GM23338 (cell line): ENCODE results near the gene SAMD4A. TPM values are rescaled to one million over a fixed set of nuclear protein-coding genes. Genes with fewer than 3 reads are reported as not detected.

Experiments
- ATAC-seq: fragments of 200-7000 bp; cut with Tn5 transposase; 3 replicates; pipeline ENCODE4 v1.9.1; 2020
- DNase-seq: peaks from one replicate; pipeline ENCODE4 v3.0.0-alpha.2; 2015; ENCODE audit warnings: low spot score
- H2AFZ ChIP-seq: fragments of 200-600 bp; sonication (generic); 2 replicates; pipeline ENCODE4 v1.8.0; 2016; ENCODE audit warnings: antibody characterized with exemption, mild to moderate bottlenecking, moderate library complexity
- H3F3A ChIP-seq: fragments of 200-600 bp; sonication (generic); replicated peaks from 2 replicates; pipeline ENCODE4 v1.8.0; 2017; ENCODE audit warnings: antibody characterized with exemption, mixed run types, low read depth
- H3K27ac ChIP-seq: fragments of 200-600 bp; sonication (generic); 2 replicates; pipeline ENCODE4 v1.6.1; 2016; ENCODE audit warnings: low read depth
- H3K27me3 ChIP-seq: fragments of 200-600 bp; sonication (generic); 2 replicates; pipeline ENCODE4 v1.8.0; 2016; ENCODE audit warnings: mild to moderate bottlenecking, mixed run types, moderate library complexity; ENCODE audit not compliant: insufficient read depth
- H3K36me3 ChIP-seq: fragments of 200-600 bp; sonication (generic); 2 replicates; pipeline ENCODE4 v1.8.0; 2016; ENCODE audit warnings: mild to moderate bottlenecking; ENCODE audit not compliant: insufficient read depth
- H3K4me1 ChIP-seq: fragments of 200-600 bp; sonication (generic); 2 replicates; pipeline ENCODE4 v1.8.0; 2016; ENCODE audit warnings: mild to moderate bottlenecking, moderate library complexity; ENCODE audit not compliant: insufficient read depth
- H3K4me2 ChIP-seq: fragments of 200-600 bp; sonication (generic); 2 replicates; pipeline ENCODE4 v1.7.1; 2017; ENCODE audit warnings: mixed run types
- H3K4me3 ChIP-seq: fragments of 200-600 bp; sonication (generic); 2 replicates; pipeline ENCODE4 v1.6.1; 2016; ENCODE audit warnings: mixed run types
- H3K79me2 ChIP-seq: fragments of 200-600 bp; sonication (generic); replicated peaks from 2 replicates; pipeline ENCODE4 v1.8.0; 2017; ENCODE audit warnings: mild to moderate bottlenecking; ENCODE audit not compliant: insufficient read depth
- H3K9me2 ChIP-seq: fragments of 200-600 bp; sonication (generic); 2 replicates; pipeline ENCODE4 v1.8.0; 2017; ENCODE audit not compliant: insufficient read depth
- H4K20me1 ChIP-seq: fragments of 200-600 bp; sonication (generic); replicated peaks from 2 replicates; pipeline ENCODE4 v1.8.0; 2017; ENCODE audit warnings: mild to moderate bottlenecking; ENCODE audit not compliant: insufficient read depth
- H3K27ac Mint-ChIP-seq: 2 replicates; pipeline ENCODE4 v1.8.0; 2020; ENCODE audit warnings: inconsistent platforms, mild to moderate bottlenecking, moderate library complexity, mixed read lengths
- H3K27me3 Mint-ChIP-seq: 3 replicates; pipeline ENCODE4 v1.8.0; 2022; ENCODE audit warnings: low read depth, mild to moderate bottlenecking, moderate library complexity, mixed read lengths, inconsistent platforms; ENCODE audit not compliant: insufficient read depth, poor library complexity
- H3K36me3 Mint-ChIP-seq: 3 replicates; pipeline ENCODE4 v1.8.0; 2021; ENCODE audit warnings: low read depth, mild to moderate bottlenecking, inconsistent platforms, moderate library complexity, mixed read lengths
- H3K4me1 Mint-ChIP-seq: 3 replicates; pipeline ENCODE4 v1.8.0; 2020; ENCODE audit warnings: mild to moderate bottlenecking, inconsistent platforms, mixed read lengths
- H3K4me3 Mint-ChIP-seq: 3 replicates; pipeline ENCODE4 v1.8.0; 2021; ENCODE audit warnings: moderate library complexity, mild to moderate bottlenecking, inconsistent platforms, mixed read lengths
- H3K9me3 Mint-ChIP-seq: 3 replicates; pipeline ENCODE4 v1.8.0; 2020; ENCODE audit warnings: moderate library complexity, mild to moderate bottlenecking, inconsistent platforms, mixed read lengths
- CREB1 ChIP-seq: fragments of 250-450 bp; sonication (Bioruptor Pico); IDR thresholded peaks from 2 replicates; pipeline ENCODE4 v1.5.0; 2020; ENCODE audit warnings: low read depth, mild to moderate bottlenecking, moderate library complexity
- EZH2 ChIP-seq: fragments of 200-600 bp; sonication (generic); IDR thresholded peaks from one replicate; pipeline ENCODE4 v1.8.0; 2017; ENCODE audit warnings: antibody characterized with exemption, mild to moderate bottlenecking, low read depth; ENCODE audit not compliant: unreplicated experiment
- EZH2phosphoT487 ChIP-seq: fragments of 200-600 bp; sonication (generic); IDR thresholded peaks from one replicate; pipeline ENCODE4 v1.8.1; 2018; ENCODE audit warnings: antibody characterized with exemption; ENCODE audit not compliant: unreplicated experiment
- JUNB ChIP-seq: IDR thresholded peaks from one replicate; pipeline ENCODE4 v1.6.1; 2016; ENCODE audit warnings: antibody characterized with exemption; ENCODE audit not compliant: unreplicated experiment
- NANOG ChIP-seq: IDR thresholded peaks from 2 replicates; pipeline ENCODE4 v1.6.1; 2016; ENCODE audit warnings: antibody characterized with exemption, borderline replicate concordance
- POLR2AphosphoS5 ChIP-seq: IDR thresholded peaks from 2 replicates; pipeline ENCODE4 v1.6.1; 2016; ENCODE audit warnings: antibody characterized with exemption, low read depth
- REST ChIP-seq: IDR thresholded peaks from one replicate; pipeline ENCODE4 v1.6.1; 2018; ENCODE audit warnings: antibody characterized with exemption; ENCODE audit not compliant: unreplicated experiment
- STAT1 ChIP-seq: IDR thresholded peaks from one replicate; pipeline ENCODE4 v1.6.1; 2016; ENCODE audit warnings: antibody characterized with exemption; ENCODE audit not compliant: unreplicated experiment
- ZNF114 ChIP-seq: fragments of 250-450 bp; sonication (Bioruptor Pico); IDR thresholded peaks from 2 replicates; pipeline ENCODE4 v1.5.0; 2020; ENCODE audit warnings: mild to moderate bottlenecking, moderate library complexity
- ZNF331 ChIP-seq: fragments of 250-450 bp; sonication (Bioruptor Pico); IDR thresholded peaks from 2 replicates; pipeline ENCODE4 v1.5.0; 2020; ENCODE audit warnings: low read depth, mild to moderate bottlenecking, moderate library complexity
- polyA plus RNA-seq: library from polyadenylated mRNA; unstranded; fragments of >200 nt; fragmentation: Nextera tagmentation; extraction: Ambion mirVana; gene quantifications from 2 replicates; pipeline ENCODE4 v1.2.1, GENCODE V29; 2016
- total RNA-seq: library from RNA; depleted of rRNA; stranded (reverse); fragments of >200 nt; shearing (Covaris generic); gene quantifications from 2 replicates; pipeline ENCODE4 v1.2.3, GENCODE V29; 2014
- TF ChIP-seq, protein P1 (sequence below), 2 experiments: fragments of 200-600 bp in 1 of 2; sonication (generic) in 1 of 2; conservative IDR thresholded peaks; 2 replicates each; pipeline versions ENCODE4 v1.5.1 to v1.6.1; 2016 to 2017; ENCODE audit warnings: antibody characterized with exemption in 2 of 2, low read depth in 2 of 2, mild to moderate bottlenecking in 2 of 2, moderate library complexity in 1 of 2

SAMD4A gene
- total and polyA plus RNA-seq, 2 experiments from 2014 or later, result 1.6 to 6.9 TPM

DNA sequence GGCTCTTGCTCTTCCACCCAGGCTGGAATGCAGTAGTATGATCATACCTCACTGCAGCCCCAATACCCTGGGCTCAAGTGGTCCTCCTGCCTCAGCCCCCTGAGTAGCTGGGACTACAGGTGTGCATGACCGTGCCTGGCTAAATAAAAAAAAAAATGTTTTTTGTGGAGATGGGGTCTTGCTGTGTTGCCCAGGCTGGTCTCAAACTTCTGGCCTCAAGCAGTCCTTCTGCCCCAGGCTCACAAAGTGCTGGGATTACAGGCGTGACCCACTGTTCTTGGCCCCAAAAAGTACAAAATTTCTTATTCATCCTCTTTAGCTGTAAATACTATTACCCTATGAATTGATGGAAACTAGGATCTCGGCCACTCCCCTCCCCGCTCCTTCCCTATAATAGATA lies 42.5 kb upstream of the SAMD4A start (continued):
- no peak for TF ChIP-seq JUNB
- no peak for TF ChIP-seq ZNF331
- TF ChIP-seq EZH2phosphoT487, result no peak
- TF ChIP-seq, protein P1, sequence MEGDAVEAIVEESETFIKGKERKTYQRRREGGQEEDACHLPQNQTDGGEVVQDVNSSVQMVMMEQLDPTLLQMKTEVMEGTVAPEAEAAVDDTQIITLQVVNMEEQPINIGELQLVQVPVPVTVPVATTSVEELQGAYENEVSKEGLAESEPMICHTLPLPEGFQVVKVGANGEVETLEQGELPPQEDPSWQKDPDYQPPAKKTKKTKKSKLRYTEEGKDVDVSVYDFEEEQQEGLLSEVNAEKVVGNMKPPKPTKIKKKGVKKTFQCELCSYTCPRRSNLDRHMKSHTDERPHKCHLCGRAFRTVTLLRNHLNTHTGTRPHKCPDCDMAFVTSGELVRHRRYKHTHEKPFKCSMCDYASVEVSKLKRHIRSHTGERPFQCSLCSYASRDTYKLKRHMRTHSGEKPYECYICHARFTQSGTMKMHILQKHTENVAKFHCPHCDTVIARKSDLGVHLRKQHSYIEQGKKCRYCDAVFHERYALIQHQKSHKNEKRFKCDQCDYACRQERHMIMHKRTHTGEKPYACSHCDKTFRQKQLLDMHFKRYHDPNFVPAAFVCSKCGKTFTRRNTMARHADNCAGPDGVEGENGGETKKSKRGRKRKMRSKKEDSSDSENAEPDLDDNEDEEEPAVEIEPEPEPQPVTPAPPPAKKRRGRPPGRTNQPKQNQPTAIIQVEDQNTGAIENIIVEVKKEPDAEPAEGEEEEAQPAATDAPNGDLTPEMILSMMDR (conservative IDR thresholded peaks at IDR 0.05; ENCODE audit: low read depth in 2 of 2), result no peak
- no peak for TF ChIP-seq NANOG

- no peaks in the 10 kb centered on the region for H3K36me3 ChIP-seq
- no peaks in the 10 kb centered on the region for H3F3A ChIP-seq
- H3K4me1 Mint-ChIP-seq, result peaks cover 11% of the 10 kb centered on the region
- no peak overlapping the region for H2AFZ ChIP-seq
- H4K20me1 ChIP-seq, result no peaks in the 10 kb centered on the region; the same call in 1 of the 2 replicates
- DNase-seq, result no peak
- no peak overlapping the region for H3K4me3 ChIP-seq
- H3K27me3 Mint-ChIP-seq, result no peaks in the 10 kb centered on the region
- H3K9me2 ChIP-seq, result no peaks in the 10 kb centered on the region
- no peak overlapping the region for H3K27ac Mint-ChIP-seq
- peaks cover 10% of the 10 kb centered on the region; the same call in 2 of the 3 replicates for H3K36me3 Mint-ChIP-seq
- H3K9me3 Mint-ChIP-seq, result no peaks in the 10 kb centered on the region
- no peak overlapping the region for H3K4me2 ChIP-seq
- H3K27ac ChIP-seq, result no peak overlapping the region
- H3K4me1 ChIP-seq, result peaks cover 10% of the 10 kb centered on the region; the same call in 1 of the 2 replicates
- no peaks in the 10 kb centered on the region for H3K79me2 ChIP-seq
- no peak overlapping the region for H3K4me3 Mint-ChIP-seq
- TF ChIP-seq CREB1 (no peak), EZH2 (no peak), STAT1 (no peak), JUNB (no peak), ZNF114 (CRISPR knock-in tag) (no peak), POLR2AphosphoS5 (no peak), ZNF331 (no peak), EZH2phosphoT487 (no peak), REST (no peak)
- no peak for ATAC-seq
- H3K27me3 ChIP-seq, result no peaks in the 10 kb centered on the region
These were observed 38.0 kb upstream of the SAMD4A start for GRCh38 chr14:54528973-54529372.
